CD4-positive, alpha-beta T cell treated with Interleukin-6 for 4 hours (primary cell): Measurements from ENCODE around the gene BPNT1.
"Not testable (repeated sequence)": the region's sequence is repeated elsewhere in the genome, so short reads cannot be mapped to it uniquely, and the experiment has no call there.

Experiments used
- DNase-seq: peaks from one replicate; pipeline ENCODE4 v3.0.0-alpha.2; 2020; ENCODE audit warnings: mixed read lengths

BPNT1 gene

GRCh38 chr1:220076861-220077762 lies 12.5 kb downstream of the BPNT1 start:
- DNase-seq: no peak

DNA sequence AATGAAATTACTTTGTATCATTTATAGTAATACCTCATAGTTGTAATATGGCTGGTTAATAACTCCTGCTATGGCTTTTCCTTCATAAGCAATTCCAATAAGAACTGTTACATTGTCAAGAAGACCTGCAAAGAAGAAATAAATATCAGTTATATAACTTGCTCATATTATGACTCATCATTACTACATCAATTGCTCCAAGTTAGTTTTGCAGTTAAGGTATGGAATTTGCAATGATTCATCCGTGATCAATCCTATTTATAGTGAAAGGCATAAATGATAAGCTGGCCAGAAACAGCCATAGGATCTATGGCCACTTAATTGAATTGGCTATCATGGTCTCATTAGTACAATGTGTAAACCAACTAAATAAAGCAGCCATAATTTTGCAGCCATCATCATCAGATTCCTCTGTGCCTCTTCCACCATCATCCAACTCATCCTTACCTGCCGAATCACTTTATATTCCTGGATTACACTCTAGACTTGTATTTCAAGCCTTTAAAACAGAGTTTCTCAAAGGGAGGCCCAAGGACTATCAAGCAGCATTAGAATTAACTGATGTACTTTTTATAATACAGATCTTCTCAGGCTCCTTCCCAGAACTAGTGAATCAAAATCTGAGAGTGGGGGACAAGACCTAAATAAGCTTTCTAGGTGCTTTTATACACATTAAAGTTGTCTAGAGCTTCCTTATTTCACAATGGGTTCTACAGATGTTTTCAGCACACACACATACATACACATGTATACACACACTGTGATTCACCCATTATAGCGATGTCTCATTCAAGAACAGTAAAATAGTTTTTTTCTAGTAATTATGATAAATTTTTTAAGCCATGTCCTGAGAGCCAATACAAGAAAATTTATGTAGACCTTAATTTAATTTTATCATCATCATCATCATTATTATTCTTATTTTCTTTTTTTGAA lies 22.1 kb downstream of the BPNT1 start:
- no peak for DNase-seq

DNA sequence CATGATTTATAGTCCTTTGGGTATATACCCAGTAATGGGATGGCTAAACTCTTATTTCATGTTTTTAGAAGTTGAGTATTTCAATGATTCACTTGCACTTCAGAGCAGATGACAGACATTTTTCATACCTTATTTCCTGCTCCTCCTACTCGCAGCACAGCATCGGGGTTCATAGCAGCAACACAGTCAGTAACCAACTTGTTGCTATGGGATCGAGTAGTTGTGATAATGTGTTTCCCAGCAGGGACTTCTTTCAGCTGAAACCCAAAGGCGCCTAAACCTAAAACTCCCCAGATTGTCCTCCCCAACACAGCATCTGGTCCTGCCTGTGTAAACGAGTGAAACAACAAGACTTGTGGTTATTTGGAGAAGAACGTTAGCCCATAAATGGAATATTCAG lies 27.0 kb downstream of the BPNT1 start:
- DNase-seq: no peak

- DNase-seq: no peak
Observed at GRCh38 chr1:220060876-220061275, 28.7 kb downstream of the BPNT1 start.

DNA sequence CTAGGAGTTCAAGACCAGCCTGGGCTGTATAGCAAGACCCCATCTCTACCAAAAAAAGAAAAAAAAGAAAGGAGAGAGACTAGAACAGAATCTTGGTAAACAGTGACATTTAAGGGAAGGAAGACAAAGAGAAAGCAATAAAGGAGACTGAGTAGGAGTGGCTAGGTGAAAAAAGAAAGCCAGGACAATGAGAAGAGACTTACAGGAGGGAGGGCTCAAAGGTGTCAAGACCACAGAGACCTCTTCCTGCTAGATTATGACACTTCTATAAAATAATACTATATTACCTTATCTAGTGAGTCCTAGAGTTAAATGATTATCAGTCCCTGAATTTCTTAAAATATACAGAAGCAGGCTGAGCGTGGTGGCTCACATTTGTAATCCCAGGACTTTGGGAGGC lies 33.2 kb downstream of the BPNT1 start:
- DNase-seq: no peak

DNA sequence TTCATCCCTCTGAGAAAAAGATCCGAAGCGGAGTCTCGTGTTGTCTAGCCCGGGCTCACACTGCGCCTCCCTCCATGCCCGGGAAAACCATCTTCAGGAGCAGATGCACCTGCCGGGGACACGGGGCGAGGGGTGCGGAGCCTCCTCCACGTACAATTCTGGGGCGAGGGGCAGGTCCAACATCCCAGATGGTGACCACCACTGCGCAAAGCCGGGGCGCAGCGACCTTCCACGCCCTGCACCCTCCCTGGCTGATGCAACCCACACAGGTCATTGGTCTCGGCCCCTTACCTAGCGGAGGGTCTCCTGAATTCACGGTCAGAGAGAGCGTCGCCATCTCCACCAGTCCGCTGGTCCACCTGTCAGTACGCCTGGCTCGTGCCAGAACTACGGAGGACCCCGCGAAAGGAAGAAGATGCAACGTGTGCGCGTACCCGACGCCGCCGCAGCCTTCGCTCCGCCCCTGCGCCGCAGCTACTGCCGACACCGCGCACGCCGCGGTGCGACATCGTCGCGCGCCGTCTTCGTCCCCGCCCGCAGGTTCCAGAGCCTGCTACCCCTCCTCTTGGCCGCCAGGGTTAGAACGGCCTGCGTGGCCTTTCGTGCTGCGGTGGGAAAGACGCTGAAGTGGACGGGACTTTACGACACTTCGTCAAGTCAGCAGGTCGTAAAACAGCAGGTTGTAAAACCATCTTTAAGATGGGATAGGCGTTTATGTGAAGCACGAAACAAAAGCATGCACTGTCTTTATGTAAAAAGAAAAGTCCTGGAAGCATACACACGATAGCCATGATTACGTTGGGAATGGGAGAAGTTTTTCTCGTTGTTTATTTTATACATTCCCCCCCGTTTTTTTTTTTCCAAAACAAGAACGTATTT lies 43.3 kb downstream of the BPNT1 start, which contains the start of gene EPRS1:
Gene EPRS1, minus strand, starts transcription at position 454 of the 879 bp plus-strand sequence. Its CDS starts 117 bp downstream, at position 337.
- DNase-seq: peak; percentile 94

DNA sequence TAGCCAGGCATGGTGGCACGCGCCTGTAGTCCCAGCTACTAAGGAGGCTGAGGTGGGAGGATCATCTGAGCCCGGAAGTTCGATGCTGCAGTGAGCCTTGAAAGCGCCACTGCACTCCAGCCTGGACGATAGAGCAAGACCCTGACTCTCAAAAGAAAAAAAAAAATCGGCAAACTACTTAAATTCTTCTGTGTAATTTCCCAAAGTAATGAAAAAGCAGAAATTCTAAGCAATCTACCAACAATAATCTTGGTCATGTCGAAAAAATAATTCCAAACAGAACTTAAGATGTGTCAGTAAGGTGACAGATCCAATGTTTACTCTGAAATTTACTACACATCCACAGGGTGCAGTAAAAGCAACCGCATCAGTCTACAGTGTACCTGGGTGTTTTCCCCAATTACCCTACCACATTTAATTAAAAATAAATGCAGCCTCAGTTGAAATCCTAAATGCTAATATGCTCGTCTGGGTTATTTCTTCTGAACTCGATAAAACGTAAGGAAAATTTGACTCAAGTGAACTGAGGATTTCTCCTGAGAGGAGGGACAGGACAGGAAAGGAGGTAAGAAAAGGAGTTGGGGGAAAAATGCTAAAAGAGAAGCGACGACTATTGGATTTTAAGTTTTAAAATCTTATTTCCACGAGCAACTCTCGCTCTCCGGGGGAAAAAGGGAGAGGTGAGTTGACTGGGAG lies 44.1 kb downstream of the BPNT1 start:
- no peak for DNase-seq

DNA sequence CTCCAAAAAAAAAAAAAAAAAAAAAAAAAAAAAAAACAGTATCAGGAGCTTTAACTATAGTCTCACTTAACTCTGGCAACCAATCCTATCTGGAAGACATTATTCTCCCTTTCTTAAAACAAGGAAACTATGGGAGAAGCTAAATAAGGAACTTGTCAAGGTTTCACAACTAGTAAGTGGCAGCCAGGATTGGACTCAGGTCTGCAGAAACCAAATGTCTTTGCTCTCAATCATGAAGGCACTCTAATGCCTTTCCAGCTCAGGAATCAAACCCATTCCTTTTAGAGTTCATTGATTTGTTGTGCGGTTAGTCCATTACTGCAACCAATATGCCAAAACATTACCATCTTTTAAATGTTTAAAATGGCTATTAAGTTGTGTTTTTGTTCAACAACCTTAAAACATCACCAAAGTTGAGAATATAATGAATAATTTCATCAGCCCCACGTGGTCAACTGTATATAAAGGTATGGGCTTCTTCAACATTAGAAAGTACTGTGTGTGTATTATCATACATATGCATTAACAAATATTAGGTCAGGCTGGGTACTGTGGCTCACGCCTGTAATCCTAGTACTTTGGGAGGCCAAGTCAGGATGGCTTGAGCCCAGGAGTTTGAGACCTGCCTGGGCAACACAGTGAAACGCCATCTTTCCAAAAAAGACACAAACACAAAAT lies 44.8 kb downstream of the BPNT1 start:
- no peak for DNase-seq

DNA sequence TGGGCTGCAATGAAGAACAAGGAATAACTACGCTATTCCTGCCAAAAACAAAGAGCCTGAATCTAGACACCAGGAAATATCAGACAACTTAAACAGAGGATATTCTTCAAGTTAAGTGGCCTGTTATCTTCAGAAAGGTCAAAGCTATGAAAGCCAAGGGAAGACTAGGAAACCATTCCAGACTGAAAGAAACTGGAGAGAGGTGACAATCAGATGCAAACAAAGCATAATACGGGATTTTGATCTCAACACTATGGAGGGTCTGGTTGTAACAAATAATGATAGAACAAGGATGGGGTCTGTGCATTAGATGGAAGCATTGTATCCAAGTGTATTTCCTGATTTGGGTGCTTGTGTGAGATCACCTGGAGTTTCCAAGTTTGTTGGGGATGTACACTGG lies 45.9 kb downstream of the BPNT1 start:
- no peak for DNase-seq

- no peak for DNase-seq
Observed at GRCh38 chr1:220040028-220040596, 49.5 kb downstream of the BPNT1 start.

DNA sequence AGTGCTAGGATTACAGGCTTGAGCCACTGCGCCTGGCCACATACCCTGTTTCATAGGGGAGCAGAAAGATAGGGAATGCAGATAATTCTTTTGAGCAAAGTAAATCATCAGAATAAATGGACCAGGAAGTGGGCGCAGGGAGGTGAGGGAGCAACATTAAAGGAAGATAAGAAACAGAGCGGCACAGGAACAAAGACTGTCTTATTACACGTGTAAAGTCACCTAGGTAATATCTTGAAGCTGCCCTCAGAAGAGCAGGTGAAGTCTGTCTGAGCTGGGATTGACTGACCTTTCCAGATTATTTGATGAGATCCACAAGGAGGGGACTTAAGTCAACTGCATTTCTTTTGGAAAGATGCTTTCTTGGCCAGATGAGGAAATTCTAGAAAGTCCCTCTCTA lies 50.9 kb downstream of the BPNT1 start:
- DNase-seq: no peak

DNA sequence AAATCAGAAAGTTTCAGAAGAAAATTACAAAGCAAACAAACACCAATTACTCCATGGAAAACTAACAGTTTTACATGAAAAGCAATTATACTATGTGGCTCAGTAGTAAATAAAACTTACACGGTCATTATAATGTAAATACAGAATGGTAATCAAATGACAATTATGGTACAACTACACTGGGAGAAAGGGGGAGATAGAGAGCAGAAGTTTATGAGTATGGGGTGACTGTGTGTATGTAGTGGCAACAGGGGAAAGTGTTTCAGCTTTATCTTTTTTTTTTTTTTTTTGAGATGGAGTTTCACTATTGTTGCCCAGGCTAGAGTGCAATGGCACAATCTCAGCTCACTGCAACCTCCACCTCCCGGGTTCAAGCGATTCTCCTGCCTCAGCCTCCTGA lies 51.8 kb downstream of the BPNT1 start:
- not testable (repeated sequence) for DNase-seq

DNA sequence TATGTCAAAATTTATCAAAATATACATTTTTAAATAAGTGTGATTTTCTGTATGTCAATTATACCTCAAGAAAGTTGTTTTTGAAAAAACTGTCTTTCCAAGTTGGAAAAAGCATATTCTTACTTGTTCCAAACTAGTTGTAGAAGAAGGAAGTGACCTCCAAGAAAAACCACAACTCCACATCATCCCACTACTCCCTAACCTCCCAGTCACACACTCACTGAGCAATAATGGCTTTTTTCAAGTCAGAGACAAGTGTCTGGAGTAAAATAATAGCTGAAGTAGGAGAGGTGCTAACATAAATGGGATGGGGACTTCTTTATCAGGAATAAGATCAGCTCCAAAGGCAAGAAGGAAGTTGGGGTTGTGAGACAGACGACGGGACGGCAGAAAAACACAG lies 56.7 kb downstream of the BPNT1 start:
- DNase-seq: no peak

- no peak for DNase-seq
Observed at GRCh38 chr1:220031287-220031686, 58.3 kb downstream of the BPNT1 start.

- DNase-seq: no peak
Observed at GRCh38 chr1:220028346-220028895, 61.2 kb downstream of the BPNT1 start.

DNA sequence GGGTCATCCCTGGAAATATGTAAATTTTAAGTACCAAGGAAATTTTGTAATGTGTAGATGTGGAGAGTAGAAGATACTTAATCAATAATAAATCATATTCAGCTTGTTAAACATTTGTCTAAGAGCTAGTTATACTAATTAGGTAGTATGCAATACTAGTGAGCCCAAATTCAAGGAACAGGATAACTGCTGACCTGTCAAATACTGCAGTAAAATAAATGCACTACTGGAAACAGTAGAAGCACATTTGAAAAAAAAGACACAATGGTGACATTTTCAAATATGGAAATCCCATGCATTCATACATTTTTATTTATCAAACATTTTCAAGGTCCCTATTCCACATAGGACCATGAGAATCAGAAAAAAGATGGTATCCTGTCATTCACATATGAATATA lies 70.5 kb downstream of the BPNT1 start:
- no peak for DNase-seq

DNA sequence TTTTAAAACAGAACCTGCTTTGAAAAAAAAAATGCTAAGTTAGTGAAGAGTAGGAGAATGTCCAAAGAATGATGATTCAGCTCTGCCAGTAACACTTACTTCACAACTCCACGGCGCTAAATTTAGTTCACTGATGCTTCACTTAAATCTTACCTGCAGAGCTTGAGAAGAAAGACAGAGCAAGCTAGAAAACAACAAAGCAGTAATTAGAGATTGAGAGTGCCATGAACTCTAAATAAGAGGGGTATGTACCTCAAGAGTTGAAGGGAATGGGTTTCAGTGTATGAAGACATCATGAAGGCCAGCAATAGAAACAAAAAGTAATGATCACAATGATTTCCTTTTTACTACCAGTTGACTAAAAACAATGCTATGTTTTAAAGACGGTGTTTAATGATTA lies 76.1 kb downstream of the BPNT1 start:
- no peak for DNase-seq

GRCh38 chr1:220012259-220012658 lies 77.3 kb downstream of the BPNT1 start:
- DNase-seq: no peak

- DNase-seq: no peak
Observed at GRCh38 chr1:220011620-220012019, 78.0 kb downstream of the BPNT1 start.
